Common myeloid progenitor, CD34-positive (primary cell): Measurements from ENCODE around the gene MAP1LC3B2.

Experiments used
- CTCF ChIA-PET: fragments of 350-600 bp; sonication (Branson Sonifier 250); formaldehyde crosslinking; loops from one replicate; lab custom pipeline; 2021; ENCODE audit warnings: antibody characterized with exemption; lab: Charles Lee
- POLR2A ChIA-PET: fragments of 350-600 bp; sonication (Branson Sonifier 250); formaldehyde crosslinking; loops from one replicate; lab custom pipeline; 2021; ENCODE audit warnings: antibody characterized with exemption; lab: Charles Lee
- DNase-seq, 3 donors: peaks; one replicate each; pipeline versions ENCODE4 v3.0.0 to v3.0.0-alpha.2; 2013
- H3K27ac ChIP-seq, 2 experiments: 1 replicate in 1 of 2; 2 replicates in 1 of 2; pipeline ENCODE4 v1.7.0; 2013; ENCODE audit warnings: inconsistent platforms in 2 of 2, low read length in 2 of 2, mild to moderate bottlenecking in 2 of 2, low read depth in 1 of 2, moderate library complexity in 1 of 2; ENCODE audit not compliant: severe bottlenecking in 2 of 2, insufficient read depth in 1 of 2, poor library complexity in 1 of 2
- H3K27me3 ChIP-seq, 5 experiments: replicated peaks in 2 of 5; 1 replicate in 3 of 5; 2 replicates in 2 of 5; pipeline versions ENCODE4 v1.6.1 to v1.7.0; 2013; ENCODE audit warnings: low read length in 4 of 5, mild to moderate bottlenecking in 2 of 5, moderate library complexity in 2 of 5, inconsistent platforms in 1 of 5; ENCODE audit not compliant: insufficient read depth in 5 of 5, control insufficient read depth in 4 of 5
- H3K36me3 ChIP-seq, 4 experiments: 1 replicate in 2 of 4; 2 replicates in 2 of 4; pipeline versions ENCODE4 v1.6.1 to v1.7.0; 2013; ENCODE audit warnings: low read length in 3 of 4, control low read depth in 1 of 4, mild to moderate bottlenecking in 1 of 4; ENCODE audit not compliant: control insufficient read depth in 4 of 4, insufficient read depth in 4 of 4
- H3K4me1 ChIP-seq, 4 experiments: 1 replicate in 3 of 4; 2 replicates in 1 of 4; pipeline versions ENCODE4 v1.6.1 to v1.7.1; 2013; ENCODE audit warnings: low read length in 3 of 4, mild to moderate bottlenecking in 3 of 4, control low read depth in 1 of 4, inconsistent platforms in 1 of 4, moderate library complexity in 1 of 4; ENCODE audit not compliant: control insufficient read depth in 4 of 4, insufficient read depth in 4 of 4; ENCODE audit errors: control extremely low read depth in 1 of 4
- H3K4me3 ChIP-seq, 7 experiments: 1 replicate in 4 of 7; 2 replicates in 3 of 7; pipeline versions ENCODE4 v1.5.1 to v1.7.0; 2013; ENCODE audit warnings: mild to moderate bottlenecking in 7 of 7, low read length in 6 of 7, moderate library complexity in 6 of 7, inconsistent platforms in 2 of 7, low read depth in 2 of 7, control low read depth in 1 of 7; ENCODE audit not compliant: insufficient read depth in 4 of 7, control insufficient read depth in 1 of 7; ENCODE audit errors: extremely low read depth in 1 of 7
- H3K9me3 ChIP-seq, 5 experiments: 1 replicate in 4 of 5; 2 replicates in 1 of 5; pipeline versions ENCODE4 v1.6.1 to v1.7.1; 2013; ENCODE audit warnings: low read length in 4 of 5, mild to moderate bottlenecking in 2 of 5, inconsistent platforms in 1 of 5, low read depth in 1 of 5, moderate library complexity in 1 of 5; ENCODE audit not compliant: control insufficient read depth in 4 of 5, insufficient read depth in 2 of 5; ENCODE audit errors: control extremely low read depth in 1 of 5
- WGBS: methylation state at CpG from one replicate; pipeline ENCODE4 v1.1.5; 2013; ENCODE audit not compliant: insufficient coverage; 5-methylcytosine and 5-hydroxymethylcytosine counted together

MAP1LC3B2 gene

DNA sequence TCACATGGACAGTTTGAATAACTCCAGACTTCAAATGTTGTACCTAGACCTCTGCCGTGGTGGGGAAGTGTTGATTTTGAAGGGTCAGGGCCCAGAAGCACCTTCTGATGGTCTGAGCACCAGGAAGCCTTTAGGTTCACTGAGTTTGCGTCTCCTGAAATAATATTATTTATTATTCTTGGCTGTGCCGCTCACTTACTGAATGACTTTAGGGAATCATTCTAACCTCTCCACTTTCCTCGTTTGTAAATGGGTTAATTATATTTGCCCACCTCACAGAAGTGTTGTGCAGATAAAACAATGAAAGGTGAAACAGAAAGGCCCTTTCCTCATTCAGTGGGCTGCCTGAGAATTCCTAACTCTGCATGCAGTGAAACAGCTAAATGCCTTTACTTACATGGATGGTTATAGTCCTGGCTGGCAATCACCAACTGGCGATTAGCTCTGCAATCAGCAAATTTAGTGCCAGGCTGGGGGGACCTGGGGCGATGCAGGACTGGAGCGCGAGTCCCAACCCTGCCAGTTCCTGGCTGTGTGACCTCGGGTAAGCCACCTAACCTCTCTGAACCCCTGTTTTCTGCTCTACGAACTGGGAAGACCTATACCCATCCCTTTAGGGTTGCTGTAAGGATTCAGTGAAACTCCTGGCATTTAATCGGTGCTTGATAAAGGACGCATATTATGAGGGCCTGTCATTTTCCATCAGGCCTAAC lies 57.5 kb downstream of the MAP1LC3B2 start:
- CTCF ChIA-PET: interaction anchor here (1.0 to 1.1 kb wide), 2 partner anchors 10 to 15 kb away, joined by 3 to 4 read pairs; no protein-coding TSS in a partner anchor
- Histone ChIP-seq H3K27ac (no peak overlapping the region), H3K36me3 (no peaks in the 10 kb centered on the region), H3K9me3 (peaks cover 0 to 6% (median 0%) of the 10 kb centered on the region in 5 experiments), H3K4me3 (no peak overlapping the region), H3K4me1 (peaks cover 0 to 11% (median under 1%) of the 10 kb centered on the region in 4 experiments), H3K27me3 (no peaks in the 10 kb centered on the region)
- POLR2A ChIA-PET: no interaction called here
- 81% methylated on average over 9 of the region's 12 CpGs for WGBS
- no peak for DNase-seq

DNA sequence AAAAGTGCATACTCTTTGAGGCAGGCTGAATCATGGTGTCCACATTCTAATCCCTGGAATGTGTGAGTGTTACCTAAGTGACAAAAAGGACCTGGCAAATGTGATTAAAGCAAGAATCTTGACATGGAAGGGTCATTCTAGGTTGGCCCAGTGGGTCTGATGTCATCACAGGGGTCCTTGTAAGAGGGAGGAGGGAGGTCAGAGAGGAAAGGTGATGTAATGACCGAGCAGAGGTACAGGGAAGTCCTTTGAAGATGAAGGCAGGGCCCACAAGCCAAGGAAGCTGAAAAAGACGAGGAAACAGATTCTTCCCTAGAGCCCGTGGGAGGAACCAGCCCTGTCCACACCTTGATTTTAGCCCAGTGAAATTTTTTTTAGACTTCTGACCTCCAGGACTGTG lies 60.1 kb downstream of the MAP1LC3B2 start:
- H3K27me3 ChIP-seq: no peaks in the 10 kb centered on the region
- CTCF ChIA-PET: interaction anchor here (0.6 to 1.4 kb wide), 2 partner anchors 17 to 194 kb away, joined by 3 to 6 read pairs; no protein-coding TSS in a partner anchor
- DNase-seq: no peak

DNA sequence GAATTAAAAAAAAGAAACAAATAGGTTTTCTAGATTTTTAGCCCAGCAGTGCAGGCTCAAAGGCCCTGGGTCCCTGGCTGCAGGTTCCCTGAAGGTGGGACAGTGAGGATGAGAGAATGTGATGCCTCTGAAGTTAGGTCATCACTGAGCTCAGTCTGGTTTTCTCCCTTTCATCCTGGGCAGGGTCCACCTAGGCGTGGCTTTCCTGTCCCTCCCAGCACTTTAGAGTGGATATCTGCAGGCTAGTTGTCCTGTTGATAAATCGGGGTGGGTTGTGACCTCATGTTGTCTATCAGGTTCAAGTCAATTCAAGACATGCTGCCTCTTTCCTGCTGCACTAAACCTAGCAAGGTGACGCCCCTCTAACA lies 60.9 kb downstream of the MAP1LC3B2 start:
- H3K4me3 ChIP-seq: no peak overlapping the region
- ChIA-PET CTCF (interaction anchor here (1.0 to 2.1 kb wide), 6 partner anchors 9 to 20 kb away, joined by 4 to 10 read pairs (median 6); no protein-coding TSS in a partner anchor), POLR2A (no interaction called here)
- no peak overlapping the region for H3K27ac ChIP-seq
- no peaks in the 10 kb centered on the region for H3K27me3 ChIP-seq
- peaks cover 0 to 24% (median 11%) of the 10 kb centered on the region in 5 experiments for H3K9me3 ChIP-seq
- no peak for DNase-seq
- peaks cover 0 to 9% (median 0%) of the 10 kb centered on the region in 4 experiments for H3K4me1 ChIP-seq
- 100% methylated on average over 3 of the region's 3 CpGs for WGBS
- no peaks in the 10 kb centered on the region for H3K36me3 ChIP-seq

More for the DNA sequence above, 60.1 kb downstream of the MAP1LC3B2 start:
- Histone ChIP-seq H3K27ac (no peak overlapping the region), H3K4me3 (no peak overlapping the region), H3K4me1 (peaks cover 0 to 11% (median under 1%) of the 10 kb centered on the region in 4 experiments), H3K36me3 (no peaks in the 10 kb centered on the region), H3K9me3 (peaks cover 0 to 24% (median 11%) of the 10 kb centered on the region in 5 experiments)
- POLR2A ChIA-PET: interaction anchor here (0.6 kb wide), 1 partner anchor 51 kb away, joined by 5 read pairs; no protein-coding TSS in a partner anchor
- 85% methylated on average over 3 of the region's 3 CpGs for WGBS

DNA sequence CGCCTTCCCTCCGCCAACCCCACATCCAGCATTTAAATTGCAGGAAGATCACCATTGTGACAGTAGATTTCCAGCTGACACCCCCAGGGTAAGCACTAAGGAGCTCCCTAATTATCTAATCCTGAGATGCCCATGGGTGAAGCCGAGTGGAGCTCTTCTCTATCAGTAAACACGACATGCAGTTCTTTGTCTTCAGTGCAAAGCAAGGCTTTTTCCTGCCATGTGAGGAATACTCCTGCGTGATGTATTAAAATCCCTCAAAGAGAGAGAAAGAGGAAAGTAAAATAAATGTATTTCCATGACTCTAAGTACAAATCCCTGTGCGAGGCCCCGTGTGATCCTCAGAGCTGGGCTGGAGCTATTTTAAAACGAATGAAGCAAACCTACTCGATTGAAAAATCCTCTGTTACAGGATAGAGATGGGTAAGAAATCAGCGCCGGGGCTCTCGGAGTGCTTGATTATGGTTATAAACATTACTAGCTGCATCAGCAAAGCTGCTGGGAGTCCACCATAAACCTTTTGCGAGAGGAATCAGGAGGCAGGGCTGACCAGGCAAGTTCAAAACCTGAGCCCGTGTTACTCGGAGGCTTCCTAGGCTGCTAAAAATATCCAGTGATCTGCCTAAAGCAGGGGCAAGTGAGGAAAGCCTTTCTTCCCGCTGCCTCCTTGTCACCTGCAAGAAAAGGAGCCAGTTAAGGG lies 61.5 kb downstream of the MAP1LC3B2 start:
- DNase-seq: no peak
- no peak overlapping the region for H3K4me3 ChIP-seq
- ChIA-PET CTCF (interaction anchor here (0.6 to 2.1 kb wide), 7 partner anchors 9 to 129 kb away, joined by 3 to 10 read pairs (median 5); no protein-coding TSS in a partner anchor), POLR2A (no interaction called here)
- H3K27ac ChIP-seq: no peak overlapping the region
- H3K4me1 ChIP-seq: peaks cover 0 to 6% (median 0%) of the 10 kb centered on the region in 4 experiments
- H3K36me3 ChIP-seq: no peaks in the 10 kb centered on the region
- H3K9me3 ChIP-seq: peaks cover 0 to 24% (median 11%) of the 10 kb centered on the region in 5 experiments
- no peaks in the 10 kb centered on the region for H3K27me3 ChIP-seq
- WGBS: 97% methylated on average over 14 of the region's 16 CpGs

DNA sequence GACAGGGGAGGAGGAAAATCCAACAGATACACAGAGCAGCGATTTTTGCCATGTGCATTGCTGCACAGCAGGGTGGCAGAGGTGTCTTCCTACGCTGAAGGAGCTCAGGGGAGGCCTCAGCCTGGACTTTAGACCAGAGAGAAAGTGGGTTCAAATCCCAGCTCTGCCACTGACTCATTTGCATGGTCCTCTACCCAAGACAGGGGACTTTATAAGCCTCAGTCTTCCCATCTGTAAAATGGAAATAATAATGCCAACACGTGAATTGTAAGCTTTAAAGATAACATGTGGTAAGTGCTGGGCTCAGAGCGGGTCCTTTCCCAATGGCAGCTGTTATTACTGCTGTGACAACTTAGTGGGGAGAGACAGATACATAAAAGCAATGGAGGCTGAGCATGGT lies 62.0 kb downstream of the MAP1LC3B2 start:
- no peak overlapping the region for H3K4me3 ChIP-seq
- no peak for DNase-seq
- peaks cover 0 to 24% (median 11%) of the 10 kb centered on the region in 5 experiments for H3K9me3 ChIP-seq
- ChIA-PET CTCF (interaction anchor here (0.5 to 2.1 kb wide), 6 partner anchors 9 to 448 kb away, joined by 3 to 10 read pairs (median 4); no protein-coding TSS in a partner anchor), POLR2A (no interaction called here)
- no peak overlapping the region for H3K27ac ChIP-seq
- peaks cover 0 to 6% (median 0%) of the 10 kb centered on the region in 4 experiments for H3K4me1 ChIP-seq
- no peaks in the 10 kb centered on the region for H3K36me3 ChIP-seq
- no peaks in the 10 kb centered on the region for H3K27me3 ChIP-seq
- WGBS: 94% methylated on average over 4 of the region's 4 CpGs

DNA sequence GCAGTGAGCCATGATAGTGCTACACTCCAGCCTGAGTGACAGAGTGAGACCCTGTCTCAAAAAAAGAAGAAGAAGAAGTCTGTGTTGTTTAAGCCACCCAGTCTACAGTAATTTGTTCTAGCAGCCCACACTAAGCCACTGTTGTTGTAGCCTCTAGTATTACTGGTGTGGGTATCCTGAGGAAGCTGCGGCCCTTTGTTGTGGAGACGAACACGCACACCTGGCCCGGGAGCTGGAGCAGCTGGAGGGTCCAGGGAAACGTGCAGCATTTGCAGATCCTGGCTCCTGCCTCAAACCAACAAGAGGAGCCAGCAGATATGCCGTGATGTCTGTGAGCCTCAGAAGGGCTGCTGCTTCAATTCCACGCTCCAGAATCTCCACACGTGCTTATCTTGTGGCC lies 65.3 kb downstream of the MAP1LC3B2 start:
- 98% methylated on average over 8 of the region's 8 CpGs for WGBS
- H3K4me3 ChIP-seq: no peak overlapping the region
- ChIA-PET POLR2A (no interaction called here), CTCF (interaction anchor here (1.4 to 1.5 kb wide), 2 partner anchors 14 to 22 kb away, joined by 4 to 5 read pairs; no protein-coding TSS in a partner anchor)
- H3K4me1 ChIP-seq: peaks cover 0 to 2% (median 1%) of the 10 kb centered on the region in 4 experiments
- no peak overlapping the region for H3K27ac ChIP-seq
- no peaks in the 10 kb centered on the region for H3K27me3 ChIP-seq
- no peak for DNase-seq
- H3K36me3 ChIP-seq: no peaks in the 10 kb centered on the region
- peaks cover 0 to 19% (median 8%) of the 10 kb centered on the region in 5 experiments for H3K9me3 ChIP-seq
